KMS-11 (cell line): ENCODE results near the gene MSH3.
A peak's percentile ranks its signal among the peaks of the same experiment; 100 is the strongest.

Experiments
- H2AFZ ChIP-seq: fragments of 200-600 bp; sonication (generic); 2 replicates; pipeline ENCODE4 v1.6.1; 2016; ENCODE audit warnings: antibody characterized with exemption, mixed run types, low read depth
- H3K27ac ChIP-seq: fragments of 200-600 bp; sonication (generic); 2 replicates; pipeline ENCODE4 v1.6.1; 2016; ENCODE audit warnings: mild to moderate bottlenecking, mixed run types
- H3K27me3 ChIP-seq: fragments of 200-600 bp; sonication (generic); 2 replicates; pipeline ENCODE4 v1.6.1; 2017; ENCODE audit warnings: mild to moderate bottlenecking, low read depth, mixed run types, moderate library complexity; ENCODE audit not compliant: insufficient read depth
- H3K36me3 ChIP-seq: fragments of 200-600 bp; sonication (generic); 2 replicates; pipeline ENCODE4 v1.6.1; 2017; ENCODE audit warnings: mild to moderate bottlenecking, mixed run types; ENCODE audit not compliant: insufficient read depth
- H3K4me1 ChIP-seq: fragments of 200-600 bp; sonication (generic); 2 replicates; pipeline ENCODE4 v1.6.1; 2016; ENCODE audit warnings: mild to moderate bottlenecking, low read depth, mixed run types; ENCODE audit not compliant: poor library complexity, severe bottlenecking
- H3K4me2 ChIP-seq: fragments of 200-600 bp; sonication (generic); 2 replicates; pipeline ENCODE4 v1.7.0; 2016; ENCODE audit warnings: mild to moderate bottlenecking, mixed run types
- H3K4me3 ChIP-seq: fragments of 200-600 bp; sonication (generic); IDR thresholded peaks from 2 replicates; pipeline ENCODE4 v1.6.1; 2017; ENCODE audit warnings: low read depth, low read length, mixed read lengths; ENCODE audit not compliant: insufficient read depth
- H3K79me2 ChIP-seq: fragments of 200-600 bp; sonication (generic); 2 replicates; pipeline ENCODE4 v1.6.1; 2016; ENCODE audit warnings: low read depth, mixed run types; ENCODE audit not compliant: insufficient read depth
- H3K9ac ChIP-seq: fragments of 200-600 bp; sonication (generic); 2 replicates; pipeline ENCODE4 v1.6.1; 2016; ENCODE audit warnings: mild to moderate bottlenecking, mixed run types
- H4K20me1 ChIP-seq: fragments of 200-600 bp; sonication (generic); 2 replicates; pipeline ENCODE4 v1.6.1; 2016; ENCODE audit warnings: mild to moderate bottlenecking, mixed run types; ENCODE audit not compliant: insufficient read depth
- CTCF ChIP-seq: fragments of 200-600 bp; sonication (generic); conservative IDR thresholded peaks from 2 replicates; pipeline ENCODE4 v1.6.1; 2017; ENCODE audit warnings: low read depth, mild to moderate bottlenecking, antibody characterized with exemption, low read length, moderate library complexity, mixed read lengths

Gene MSH3

GRCh38 chr5:80753712-80754111 is 99.3 kb downstream of the MSH3 start:
- no peak overlapping the region for H3K9ac ChIP-seq
- H3K27me3 ChIP-seq, result 0 out of 2 replicates have a peak, but pooled peaks cover 4% of the 10 kb centered on the region
- H3K4me3 ChIP-seq, result no peak overlapping the region
- H3K27ac ChIP-seq, result no peak overlapping the region
- H3K4me1 ChIP-seq, result peaks cover 34% of the 10 kb centered on the region
- H2AFZ ChIP-seq, result no peak overlapping the region
- no peak for TF ChIP-seq CTCF
- no peaks in the 10 kb centered on the region for H3K36me3 ChIP-seq
- 0 out of 2 replicates have a peak, but pooled peaks cover 5% of the 10 kb centered on the region for H4K20me1 ChIP-seq
- H3K79me2 ChIP-seq, result no peaks in the 10 kb centered on the region
- H3K4me2 ChIP-seq, result no peak overlapping the region

DNA sequence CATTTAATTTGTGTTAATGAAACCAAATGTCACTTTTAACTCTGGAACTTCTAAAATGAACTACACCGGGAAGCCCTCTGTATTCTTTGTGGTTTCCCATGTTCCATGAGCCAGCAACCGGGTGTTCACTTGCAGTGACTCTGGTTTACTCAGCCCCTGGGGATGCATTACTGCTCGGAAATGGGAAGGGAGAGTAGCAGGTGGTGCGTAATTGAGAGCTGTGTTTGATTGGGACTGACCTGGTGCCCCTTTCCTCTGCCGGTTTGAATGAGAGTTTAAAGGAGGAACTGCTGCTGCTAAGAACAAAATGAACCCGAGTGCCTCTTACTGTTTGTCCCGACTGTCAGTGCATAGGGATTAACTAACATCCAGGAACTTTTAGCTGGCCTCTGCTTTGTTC is 100.4 kb downstream of the MSH3 start:
- Histone ChIP-seq H3K4me1 (peaks cover 34% of the 10 kb centered on the region), H3K79me2 (no peaks in the 10 kb centered on the region), H3K4me2 (peak overlapping the region; percentile 97), H3K4me3 (no peak overlapping the region), H3K27me3 (0 out of 2 replicates have a peak, but pooled peaks cover 4% of the 10 kb centered on the region), H4K20me1 (0 out of 2 replicates have a peak, but pooled peaks cover 5% of the 10 kb centered on the region), H3K27ac (peak overlapping the region; percentile 37; the same call in 1 of the 2 replicates), H2AFZ (no peak overlapping the region), H3K36me3 (no peaks in the 10 kb centered on the region), H3K9ac (0 out of 2 replicates have a peak overlapping the region, but pooled peaks have one; percentile 7)
- TF ChIP-seq CTCF, result no peak

DNA sequence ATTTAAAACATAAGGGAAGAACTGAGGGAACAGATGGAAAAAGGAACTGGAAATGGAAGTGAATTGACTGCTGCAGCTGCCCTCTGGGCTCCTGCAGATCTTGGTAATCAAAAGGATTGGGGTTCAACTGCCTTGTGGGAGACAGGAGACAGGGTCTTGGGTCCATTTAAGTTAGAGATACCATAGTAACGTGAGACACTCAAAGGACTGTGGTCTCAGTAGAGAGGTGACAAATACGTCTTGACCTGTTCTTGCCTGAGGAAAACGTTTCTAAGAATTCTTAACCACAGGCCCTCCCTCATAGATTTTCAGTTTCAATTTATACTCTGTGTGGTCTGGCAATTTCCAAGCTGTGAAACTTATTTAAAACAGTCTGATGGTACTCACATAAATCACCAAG is 101.2 kb downstream of the MSH3 start:
- Histone ChIP-seq H4K20me1 (0 out of 2 replicates have a peak, but pooled peaks cover 5% of the 10 kb centered on the region), H3K79me2 (no peaks in the 10 kb centered on the region), H3K4me3 (no peak overlapping the region), H2AFZ (no peak overlapping the region), H3K27ac (peak overlapping the region; percentile 37), H3K27me3 (0 out of 2 replicates have a peak, but pooled peaks cover 4% of the 10 kb centered on the region), H3K4me1 (peaks cover 34% of the 10 kb centered on the region), H3K9ac (0 out of 2 replicates have a peak overlapping the region, but pooled peaks have one; percentile 7), H3K36me3 (no peaks in the 10 kb centered on the region), H3K4me2 (peak overlapping the region; percentile 97)
- TF ChIP-seq CTCF, result no peak

- Histone ChIP-seq H3K4me3 (no peak overlapping the region), H3K79me2 (no peaks in the 10 kb centered on the region), H3K36me3 (no peaks in the 10 kb centered on the region), H3K4me2 (peak overlapping the region; percentile 97), H3K9ac (no peak overlapping the region), H3K27me3 (0 out of 2 replicates have a peak, but pooled peaks cover 4% of the 10 kb centered on the region), H3K27ac (no peak overlapping the region), H4K20me1 (0 out of 2 replicates have a peak, but pooled peaks cover 5% of the 10 kb centered on the region), H2AFZ (no peak overlapping the region), H3K4me1 (peaks cover 34% of the 10 kb centered on the region)
- TF ChIP-seq CTCF, result no peak
Observed at GRCh38 chr5:80756292-80756691, 101.8 kb downstream of the MSH3 start.
